ENCODE measurements around the gene FTO.
"Not testable (repeated sequence)": the region's sequence is repeated elsewhere in the genome, so short reads cannot be mapped to it uniquely, and the experiment has no call there.

FTO gene

GRCh38 chr16:54180421-54181359 is 476.7 kb downstream of the FTO start:
- no peak overlapping the region for H3K27ac ChIP-seq
- DNase-seq (ENCODE audit: low read depth, low spot score): no peak

GRCh38 chr16:54181683-54182329 is 477.9 kb downstream of the FTO start:
- H3K27ac ChIP-seq; DNase-seq (ENCODE audit: low read depth, low spot score): not testable (repeated sequence)

- H3K27ac ChIP-seq: no peak overlapping the region
- no peak for DNase-seq (ENCODE audit: low read depth, low spot score)
Measured at GRCh38 chr16:54185045-54185444, 481.1 kb downstream of the FTO start.

GRCh38 chr16:54191163-54191562 is 487.2 kb downstream of the FTO start:
- no peak overlapping the region for H3K27ac ChIP-seq
- no peak for DNase-seq (ENCODE audit: low read depth, low spot score)

- DNase-seq (ENCODE audit: low read depth, low spot score): no peak
Measured at GRCh38 chr16:54191592-54191991, 487.6 kb downstream of the FTO start.

GRCh38 chr16:54193013-54193664 is 489.2 kb downstream of the FTO start:
- H3K27ac ChIP-seq: no peak overlapping the region
- DNase-seq (ENCODE audit: low read depth, low spot score): no peak

More at GRCh38 chr16:54191592-54191991, 487.6 kb downstream of the FTO start:
- no peak overlapping the region for H3K27ac ChIP-seq

GRCh38 chr16:54193665-54194333 is 489.8 kb downstream of the FTO start:
- H3K27ac ChIP-seq: no peak overlapping the region
- DNase-seq (ENCODE audit: low read depth, low spot score): no peak

- no peak for DNase-seq (ENCODE audit: low read depth, low spot score)
- no peak overlapping the region for H3K27ac ChIP-seq
Measured at GRCh38 chr16:54194334-54194743, 490.4 kb downstream of the FTO start.

GRCh38 chr16:54197758-54198157 is 493.8 kb downstream of the FTO start:
- H3K27ac ChIP-seq: no peak overlapping the region
- no peak for DNase-seq (ENCODE audit: low read depth, low spot score)

- no peak overlapping the region for H3K27ac ChIP-seq
- DNase-seq (ENCODE audit: low read depth, low spot score): no peak
Measured at GRCh38 chr16:54199487-54200160, 495.7 kb downstream of the FTO start.

- DNase-seq (ENCODE audit: low read depth, low spot score): no peak
- no peak overlapping the region for H3K27ac ChIP-seq
Measured at GRCh38 chr16:54200161-54200534, 496.2 kb downstream of the FTO start.

GRCh38 chr16:54200720-54201119 is 496.8 kb downstream of the FTO start:
- no peak overlapping the region for H3K27ac ChIP-seq
- no peak for DNase-seq (ENCODE audit: low read depth, low spot score)

- DNase-seq (ENCODE audit: low read depth, low spot score): no peak
- no peak overlapping the region for H3K27ac ChIP-seq
Measured at GRCh38 chr16:54201200-54201599, 497.2 kb downstream of the FTO start.

All from epithelial cell of prostate (primary cell).